ENCODE measurements around the gene IGLL5. TPM values are rescaled to one million over a fixed set of nuclear protein-coding genes. Genes with fewer than 3 reads are reported as not detected.
"Not testable (repeated sequence)": the region's sequence is repeated elsewhere in the genome, so short reads cannot be mapped to it uniquely, and the experiment has no call there.

Gene IGLL5
- total RNA-seq, 1 donor from 2014 or later = not detected

DNA sequence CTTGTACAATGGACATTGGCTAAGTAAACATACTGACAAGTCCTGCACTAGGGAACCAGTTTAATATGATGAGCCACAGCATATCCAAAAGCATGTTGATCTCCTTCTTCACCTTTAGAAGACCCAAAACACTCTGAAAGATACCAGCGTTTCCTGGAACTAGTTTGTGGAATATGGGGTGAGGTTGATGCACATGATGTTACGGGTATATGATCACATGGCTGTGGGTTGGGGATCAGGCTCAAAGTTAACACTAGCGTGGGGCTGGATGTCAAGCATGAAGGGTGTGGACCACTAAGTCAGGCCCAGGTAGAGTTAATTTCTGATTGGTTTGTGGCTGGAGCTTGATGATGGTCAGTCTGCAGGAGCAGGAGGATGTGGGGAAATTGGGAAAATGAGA is 9.0 kb downstream of the IGLL5 start:
- no peaks in the 10 kb centered on the region for H3K79me2 ChIP-seq (ENCODE audit: insufficient read depth, low read length)
- H2AFZ ChIP-seq (ENCODE audit: low read depth, low read length) = no peak overlapping the region
- no peak for FAIRE-seq
- no peak overlapping the region for H3K27ac ChIP-seq (ENCODE audit: low read depth, low read length)
- H3K4me3 Mint-ChIP-seq (ENCODE audit: unreplicated experiment) = no peak overlapping the region
- no peak overlapping the region for H3K9ac ChIP-seq (ENCODE audit: low read length)
- no peaks in the 10 kb centered on the region for H3K4me1 ChIP-seq (ENCODE audit: insufficient read depth, low read length)
- DNase-seq (ENCODE audit: low read depth) = no peak
- no peaks in the 10 kb centered on the region for H3K9me3 ChIP-seq (ENCODE audit: insufficient read depth, low read depth, low read length)
- peaks cover 2% of the 10 kb centered on the region for H3K27me3 ChIP-seq (ENCODE audit: insufficient read depth, low read length)
- no peak overlapping the region for H3K4me2 ChIP-seq (ENCODE audit: low read length)
- H3K4me1 Mint-ChIP-seq (ENCODE audit: low read depth, unreplicated experiment) = no peaks in the 10 kb centered on the region
- H3K9me3 Mint-ChIP-seq (ENCODE audit: unreplicated experiment) = no peaks in the 10 kb centered on the region
- H4K20me1 ChIP-seq (ENCODE audit: insufficient read depth, low read length) = no peaks in the 10 kb centered on the region
- H3K36me3 Mint-ChIP-seq (ENCODE audit: low read depth, unreplicated experiment) = no peaks in the 10 kb centered on the region
- H3K27me3 Mint-ChIP-seq (ENCODE audit: low read depth, unreplicated experiment) = peaks cover 79% of the 10 kb centered on the region
- TF ChIP-seq, protein P1, sequence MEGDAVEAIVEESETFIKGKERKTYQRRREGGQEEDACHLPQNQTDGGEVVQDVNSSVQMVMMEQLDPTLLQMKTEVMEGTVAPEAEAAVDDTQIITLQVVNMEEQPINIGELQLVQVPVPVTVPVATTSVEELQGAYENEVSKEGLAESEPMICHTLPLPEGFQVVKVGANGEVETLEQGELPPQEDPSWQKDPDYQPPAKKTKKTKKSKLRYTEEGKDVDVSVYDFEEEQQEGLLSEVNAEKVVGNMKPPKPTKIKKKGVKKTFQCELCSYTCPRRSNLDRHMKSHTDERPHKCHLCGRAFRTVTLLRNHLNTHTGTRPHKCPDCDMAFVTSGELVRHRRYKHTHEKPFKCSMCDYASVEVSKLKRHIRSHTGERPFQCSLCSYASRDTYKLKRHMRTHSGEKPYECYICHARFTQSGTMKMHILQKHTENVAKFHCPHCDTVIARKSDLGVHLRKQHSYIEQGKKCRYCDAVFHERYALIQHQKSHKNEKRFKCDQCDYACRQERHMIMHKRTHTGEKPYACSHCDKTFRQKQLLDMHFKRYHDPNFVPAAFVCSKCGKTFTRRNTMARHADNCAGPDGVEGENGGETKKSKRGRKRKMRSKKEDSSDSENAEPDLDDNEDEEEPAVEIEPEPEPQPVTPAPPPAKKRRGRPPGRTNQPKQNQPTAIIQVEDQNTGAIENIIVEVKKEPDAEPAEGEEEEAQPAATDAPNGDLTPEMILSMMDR (IDR thresholded peaks at IDR 0.05; ENCODE audit: insufficient read depth, low read depth, low read length) = no peak
- no peak for TF ChIP-seq EZH2 (IDR thresholded peaks at IDR 0.05; ENCODE audit: insufficient read depth, low read length)
- no peak overlapping the region for H3K27ac Mint-ChIP-seq (ENCODE audit: unreplicated experiment)
- no peak overlapping the region for H3K4me3 ChIP-seq (ENCODE audit: insufficient read depth, low read depth, low read length)
- no peaks in the 10 kb centered on the region for H3K36me3 ChIP-seq (ENCODE audit: insufficient read depth, low read length)

DNA sequence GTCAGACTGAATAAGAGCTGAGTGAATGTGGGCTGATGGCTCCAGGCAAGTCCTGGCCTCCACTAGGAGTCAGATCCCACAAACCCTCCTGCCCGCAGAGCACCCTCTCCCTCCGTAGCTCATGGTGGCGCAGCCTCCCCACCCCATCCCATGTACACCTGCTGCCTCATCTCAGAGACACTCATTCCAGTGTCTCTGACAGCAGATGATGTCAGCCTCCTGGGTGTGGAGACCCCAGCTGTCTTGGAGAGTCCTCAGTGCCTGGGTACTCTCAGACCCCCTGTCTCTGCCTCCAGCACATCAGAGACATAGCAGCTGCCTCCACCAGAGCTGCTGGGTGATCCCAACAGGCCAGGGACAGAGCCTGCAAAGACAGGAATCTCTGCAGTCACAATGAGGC is 9.5 kb downstream of the IGLL5 start:
- H3K9me3 Mint-ChIP-seq (ENCODE audit: unreplicated experiment) = no peaks in the 10 kb centered on the region
- TF ChIP-seq, protein P1 (IDR thresholded peaks at IDR 0.05; ENCODE audit: insufficient read depth, low read depth, low read length) = no peak
- TF ChIP-seq EZH2 (IDR thresholded peaks at IDR 0.05; ENCODE audit: insufficient read depth, low read length) = no peak
- DNase-seq (ENCODE audit: low read depth) (no peak), FAIRE-seq (no peak)
- Histone ChIP-seq H3K36me3 (ENCODE audit: insufficient read depth, low read length) (no peaks in the 10 kb centered on the region), H3K4me3 (ENCODE audit: insufficient read depth, low read depth, low read length) (no peak overlapping the region), H3K27me3 (ENCODE audit: insufficient read depth, low read length) (peaks cover 2% of the 10 kb centered on the region), H3K9me3 (ENCODE audit: insufficient read depth, low read depth, low read length) (no peaks in the 10 kb centered on the region), H3K9ac (ENCODE audit: low read length) (no peak overlapping the region), H3K4me1 (ENCODE audit: insufficient read depth, low read length) (no peaks in the 10 kb centered on the region), H3K4me2 (ENCODE audit: low read length) (no peak overlapping the region), H2AFZ (ENCODE audit: low read depth, low read length) (no peak overlapping the region), H3K27ac (ENCODE audit: low read depth, low read length) (no peak overlapping the region), H4K20me1 (ENCODE audit: insufficient read depth, low read length) (no peaks in the 10 kb centered on the region), H3K79me2 (ENCODE audit: insufficient read depth, low read length) (no peaks in the 10 kb centered on the region)
- no peaks in the 10 kb centered on the region for H3K4me1 Mint-ChIP-seq (ENCODE audit: low read depth, unreplicated experiment)
- no peaks in the 10 kb centered on the region for H3K36me3 Mint-ChIP-seq (ENCODE audit: low read depth, unreplicated experiment)
- peaks cover 82% of the 10 kb centered on the region for H3K27me3 Mint-ChIP-seq (ENCODE audit: low read depth, unreplicated experiment)
- H3K27ac Mint-ChIP-seq (ENCODE audit: unreplicated experiment) = no peak overlapping the region
- no peak overlapping the region for H3K4me3 Mint-ChIP-seq (ENCODE audit: unreplicated experiment)

- no peak overlapping the region for H3K27ac ChIP-seq (ENCODE audit: low read depth, low read length)
- H3K4me2 ChIP-seq (ENCODE audit: low read length) = no peak overlapping the region
- H3K4me3 ChIP-seq (ENCODE audit: insufficient read depth, low read depth, low read length) = no peak overlapping the region
- no peaks in the 10 kb centered on the region for H3K36me3 ChIP-seq (ENCODE audit: insufficient read depth, low read length)
- Mint-ChIP-seq H3K36me3 (ENCODE audit: low read depth, unreplicated experiment) (no peaks in the 10 kb centered on the region), H3K27me3 (ENCODE audit: low read depth, unreplicated experiment) (peaks cover 81% of the 10 kb centered on the region), H3K4me3 (ENCODE audit: unreplicated experiment) (no peak overlapping the region), H3K27ac (ENCODE audit: unreplicated experiment) (no peak overlapping the region), H3K4me1 (ENCODE audit: low read depth, unreplicated experiment) (no peaks in the 10 kb centered on the region), H3K9me3 (ENCODE audit: unreplicated experiment) (no peaks in the 10 kb centered on the region)
- no peaks in the 10 kb centered on the region for H3K4me1 ChIP-seq (ENCODE audit: insufficient read depth, low read length)
- DNase-seq (ENCODE audit: low read depth) = no peak
- no peak overlapping the region for H3K9ac ChIP-seq (ENCODE audit: low read length)
- peaks cover 5% of the 10 kb centered on the region for H3K27me3 ChIP-seq (ENCODE audit: insufficient read depth, low read length)
- FAIRE-seq = no peak
- H3K9me3 ChIP-seq (ENCODE audit: insufficient read depth, low read depth, low read length) = no peaks in the 10 kb centered on the region
- H2AFZ ChIP-seq (ENCODE audit: low read depth, low read length) = no peak overlapping the region
- no peaks in the 10 kb centered on the region for H4K20me1 ChIP-seq (ENCODE audit: insufficient read depth, low read length)
- H3K79me2 ChIP-seq (ENCODE audit: insufficient read depth, low read length) = no peaks in the 10 kb centered on the region
- no peak for TF ChIP-seq EZH2 (IDR thresholded peaks at IDR 0.05; ENCODE audit: insufficient read depth, low read length)
- TF ChIP-seq, protein P1 (IDR thresholded peaks at IDR 0.05; ENCODE audit: insufficient read depth, low read depth, low read length) = no peak
These were observed 10.3 kb downstream of the IGLL5 start for GRCh38 chr22:22897947-22898346.

- H3K4me2 ChIP-seq (ENCODE audit: low read length); H3K4me3 ChIP-seq (ENCODE audit: insufficient read depth, low read depth, low read length); H3K9ac ChIP-seq (ENCODE audit: low read length); H3K27ac Mint-ChIP-seq (ENCODE audit: unreplicated experiment); DNase-seq (ENCODE audit: low read depth); H3K9me3 ChIP-seq (ENCODE audit: insufficient read depth, low read depth, low read length); H3K27ac ChIP-seq (ENCODE audit: low read depth, low read length); H3K36me3 Mint-ChIP-seq (ENCODE audit: low read depth, unreplicated experiment); FAIRE-seq; H3K4me3 Mint-ChIP-seq (ENCODE audit: unreplicated experiment); H3K9me3 Mint-ChIP-seq (ENCODE audit: unreplicated experiment); H3K4me1 Mint-ChIP-seq (ENCODE audit: low read depth, unreplicated experiment); H4K20me1 ChIP-seq (ENCODE audit: insufficient read depth, low read length); H3K79me2 ChIP-seq (ENCODE audit: insufficient read depth, low read length); H3K36me3 ChIP-seq (ENCODE audit: insufficient read depth, low read length); H3K27me3 ChIP-seq (ENCODE audit: insufficient read depth, low read length); H2AFZ ChIP-seq (ENCODE audit: low read depth, low read length); H3K4me1 ChIP-seq (ENCODE audit: insufficient read depth, low read length): not testable (repeated sequence)
- H3K27me3 Mint-ChIP-seq (ENCODE audit: low read depth, unreplicated experiment) = peaks cover 82% of the 10 kb centered on the region
These were observed 10.9 kb downstream of the IGLL5 start for GRCh38 chr22:22898411-22898950.
